CD4-positive, alpha-beta T cell treated with Interleukin-6 for 4 hours (primary cell): ENCODE data around the gene RBPJ.
"Not testable (repeated sequence)": the region's sequence is repeated elsewhere in the genome, so short reads cannot be mapped to it uniquely, and the experiment has no call there.

Experiments used
- DNase-seq: peaks from one replicate; pipeline ENCODE4 v3.0.0-alpha.2; 2020; ENCODE audit warnings: mixed read lengths

RBPJ gene

DNA sequence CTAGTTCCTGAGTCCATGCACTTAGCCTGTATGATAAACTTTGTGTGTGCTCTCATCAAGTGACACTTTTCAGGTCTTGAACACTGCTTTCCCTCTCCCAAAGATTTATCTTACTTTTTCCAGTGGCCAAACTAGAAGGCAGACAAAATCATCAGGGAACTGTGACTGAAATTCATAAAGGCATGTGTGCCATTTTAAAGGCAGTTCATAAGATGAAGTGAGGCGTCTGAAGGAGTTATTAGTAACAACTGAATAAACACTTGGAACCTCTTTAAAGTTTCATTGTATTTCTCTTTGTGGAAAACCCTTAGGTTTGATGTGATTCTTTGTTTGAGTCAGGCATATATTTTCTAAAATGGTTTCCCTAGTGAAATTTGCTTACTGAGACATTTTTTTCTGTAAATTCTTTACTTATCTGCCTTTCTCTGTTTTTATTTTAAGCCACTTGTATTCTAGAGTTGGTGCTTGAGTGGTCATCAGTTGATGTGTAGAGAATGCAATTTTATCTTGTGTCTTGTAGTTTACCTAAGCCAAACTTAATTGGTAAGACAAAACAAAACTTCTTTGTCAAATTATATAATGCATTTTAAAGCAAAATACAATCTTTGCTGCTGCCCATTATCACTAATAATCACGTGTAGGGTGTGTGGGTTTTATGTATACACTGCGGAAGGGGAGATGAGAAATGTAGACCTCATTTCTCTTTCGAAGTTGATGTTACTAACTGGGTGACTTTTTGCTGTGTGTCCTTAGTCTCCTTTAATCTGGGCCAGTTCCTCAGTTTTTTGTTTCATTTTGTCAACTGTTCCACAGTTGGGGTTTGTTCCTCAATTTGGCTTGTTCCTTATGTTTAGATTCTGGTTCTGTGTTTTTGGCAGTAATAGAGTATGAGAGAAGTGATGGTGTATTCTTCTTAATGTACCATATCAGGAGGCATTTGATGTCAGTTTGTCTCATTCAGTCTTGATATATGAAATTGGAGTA, 56.8 kb downstream of the RBPJ start:
- no peak for DNase-seq

DNA sequence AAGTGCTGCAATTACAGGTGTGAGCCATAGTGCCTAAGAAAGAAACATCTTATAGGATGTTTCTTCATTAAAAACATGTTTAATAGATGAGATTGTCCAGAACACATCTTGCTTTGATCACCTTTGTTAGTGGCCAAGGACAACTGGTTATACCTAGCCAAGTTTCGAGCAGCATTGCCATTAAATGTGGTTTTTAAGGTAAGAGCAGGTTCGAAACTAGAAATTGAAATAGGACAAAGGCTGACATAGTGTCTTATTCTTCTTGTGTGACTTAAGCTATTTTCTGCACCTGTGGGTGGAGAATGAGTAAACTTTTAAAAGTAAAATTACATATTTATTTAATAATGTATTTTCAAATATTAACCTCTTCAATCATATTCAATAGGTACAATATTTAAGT, 59.0 kb downstream of the RBPJ start:
- no peak for DNase-seq

DNA sequence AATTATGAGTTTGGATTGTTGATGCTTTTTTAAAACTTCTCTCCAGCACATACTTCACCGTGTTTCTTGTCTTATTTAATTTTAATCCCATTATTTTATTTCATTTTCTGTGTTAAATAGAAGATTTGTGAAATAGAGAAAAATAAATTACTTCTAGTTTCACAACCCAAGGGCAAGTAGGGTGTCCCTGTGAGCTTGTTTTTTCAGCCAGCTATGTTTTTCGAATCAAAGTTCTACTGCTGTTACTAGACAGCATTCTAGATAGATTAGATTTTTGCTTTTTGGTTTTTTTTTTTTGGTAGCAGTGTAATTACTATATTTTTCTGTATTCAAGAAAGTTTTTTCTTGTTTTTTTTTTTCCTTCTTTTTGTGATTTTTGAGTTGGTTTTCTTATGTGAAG, 59.9 kb downstream of the RBPJ start:
- no peak for DNase-seq

DNA sequence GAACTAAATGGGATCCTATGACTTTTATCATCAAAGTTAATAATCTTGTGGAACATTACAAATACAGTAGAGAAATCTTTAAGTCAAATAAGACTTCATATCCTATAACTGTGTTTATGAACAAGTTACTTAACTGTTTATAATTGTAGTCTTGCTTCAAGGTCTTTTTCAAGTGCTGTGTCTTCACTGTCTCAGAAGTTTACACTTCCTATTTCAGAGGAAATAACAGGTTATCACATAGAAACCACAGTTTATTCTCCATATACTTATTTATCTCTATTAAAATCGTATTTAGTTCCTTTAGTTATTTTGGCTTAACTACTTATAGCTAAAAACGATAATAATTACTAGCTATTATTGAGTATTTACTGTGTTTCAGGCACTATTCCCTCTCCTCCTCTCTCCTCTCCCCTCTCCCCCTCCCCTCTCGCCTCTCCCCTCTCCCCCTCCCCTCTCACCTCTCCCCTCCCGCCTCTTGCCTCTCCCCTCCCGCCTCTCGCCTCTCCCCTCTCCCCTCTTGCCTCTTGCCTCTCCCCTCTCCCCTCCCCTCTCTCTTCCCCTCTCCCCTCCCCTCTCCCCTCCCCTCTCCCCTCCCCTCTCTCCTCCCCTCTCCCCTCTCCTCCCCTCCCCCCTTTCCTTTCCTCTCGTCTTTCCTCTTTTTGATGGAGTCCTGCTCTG, 63.7 kb downstream of the RBPJ start:
- no peak for DNase-seq

DNA sequence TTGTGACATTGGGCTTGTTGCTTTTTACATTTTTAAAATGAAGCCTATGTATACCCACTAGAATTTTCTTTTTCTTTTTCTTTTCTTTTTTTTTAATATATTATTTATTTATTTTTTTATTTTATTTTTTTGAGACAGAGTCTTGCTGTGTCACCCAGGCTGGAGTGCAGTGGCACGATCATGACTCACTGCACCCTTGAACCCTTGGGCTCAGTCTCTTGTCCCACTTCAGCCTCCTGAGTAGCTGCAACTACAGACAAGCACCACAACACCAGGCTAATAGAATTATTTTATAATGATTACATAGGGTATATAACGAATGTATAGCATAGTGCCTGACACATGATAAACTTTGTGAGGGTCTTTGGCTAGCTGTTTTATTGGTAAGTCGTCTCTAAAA, 64.9 kb downstream of the RBPJ start:
- no peak for DNase-seq

DNA sequence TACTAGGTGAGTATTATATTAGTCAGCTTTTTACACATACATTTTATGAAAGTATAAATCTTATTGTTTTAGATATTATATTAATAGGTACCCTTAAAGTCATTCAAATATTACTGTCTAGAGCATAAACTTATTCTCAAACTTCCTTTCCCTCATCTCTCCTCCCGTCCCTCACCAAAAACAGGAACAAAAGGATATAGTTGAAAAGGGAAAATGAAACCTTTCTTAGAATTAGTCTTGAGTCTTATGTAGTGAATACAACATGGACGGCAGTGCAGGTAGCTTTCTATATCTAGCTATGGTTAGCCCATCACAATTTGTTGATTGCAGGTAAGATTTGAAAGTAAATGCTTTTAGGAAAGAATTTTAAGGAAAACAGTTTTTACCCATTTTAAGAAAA, 65.6 kb downstream of the RBPJ start:
- no peak for DNase-seq

DNA sequence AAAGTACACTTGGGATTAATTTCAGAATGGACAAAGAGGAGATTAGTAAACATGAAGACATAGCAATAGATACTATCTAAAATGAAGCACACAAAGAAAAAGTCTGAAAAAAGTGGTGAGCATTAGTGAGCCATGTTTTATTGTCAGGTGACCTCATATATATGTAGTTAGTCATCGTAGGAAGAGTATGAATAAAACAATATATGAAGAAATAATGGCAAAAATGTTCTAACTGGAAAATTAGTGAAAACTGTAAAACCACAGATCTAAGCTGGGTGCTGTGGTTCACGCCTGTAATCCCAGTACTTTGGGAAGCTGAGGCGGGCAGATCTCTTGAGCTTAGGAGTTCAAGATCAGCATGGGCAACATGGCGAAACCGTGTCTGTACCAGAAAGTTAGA, 67.9 kb downstream of the RBPJ start:
- no peak for DNase-seq

DNA sequence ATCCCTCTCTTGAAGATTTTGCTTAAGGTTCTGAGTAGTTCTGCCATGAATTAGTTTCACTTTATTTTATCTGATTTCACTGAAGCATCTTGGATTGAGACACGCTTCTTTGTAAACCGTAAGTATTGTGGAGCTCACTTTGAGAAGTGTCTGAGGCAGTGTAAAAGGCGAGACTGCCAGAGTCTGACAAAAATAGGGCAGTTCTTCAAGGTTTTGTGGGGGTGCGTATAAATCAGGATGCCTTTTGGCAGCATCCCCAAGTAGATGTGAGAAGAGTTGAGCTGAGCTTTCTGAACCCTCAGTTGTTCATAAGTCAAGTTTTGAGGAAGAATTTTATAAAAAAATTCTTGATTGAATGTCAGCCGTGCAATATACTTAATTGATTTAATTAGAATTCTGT, 76.3 kb downstream of the RBPJ start:
- DNase-seq, result no peak

DNA sequence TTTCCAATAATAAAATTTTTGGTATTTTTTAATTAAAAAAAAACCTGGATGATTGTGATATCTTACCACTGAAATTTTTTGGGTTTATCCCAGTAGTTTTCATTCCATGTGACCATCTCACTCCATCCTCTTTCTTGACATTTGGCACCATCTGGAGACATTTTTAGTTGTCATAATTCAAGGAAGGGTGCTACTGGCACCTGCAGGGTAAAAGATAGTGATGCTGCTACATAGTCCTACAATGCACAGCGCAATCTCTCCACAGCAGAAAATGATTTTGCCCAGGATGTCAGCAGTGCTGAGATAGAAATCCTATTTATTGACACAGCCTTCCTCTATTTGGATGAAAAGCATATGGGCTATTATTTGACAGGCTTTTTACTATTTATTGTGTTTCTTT, 79.3 kb downstream of the RBPJ start:
- no peak for DNase-seq

DNA sequence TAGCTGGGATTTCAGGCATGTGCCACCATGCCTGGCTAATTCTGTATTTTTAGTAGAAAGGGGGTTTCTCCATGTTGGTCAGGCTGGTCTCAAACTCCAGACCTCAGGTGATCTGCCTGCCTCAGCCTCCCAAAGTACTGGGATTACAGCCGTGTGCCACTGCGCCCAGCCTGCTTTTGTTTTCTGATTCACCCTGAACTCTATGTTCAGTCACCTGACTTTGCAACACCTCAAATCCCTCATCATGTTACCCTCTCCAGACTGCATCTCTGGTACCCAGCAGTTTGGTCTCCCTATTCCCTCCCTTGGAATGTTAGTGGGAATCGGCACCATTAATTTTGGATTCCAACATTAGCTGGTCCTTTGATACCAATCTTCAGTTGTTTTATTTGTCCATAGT, 81.2 kb downstream of the RBPJ start:
- not testable (repeated sequence) for DNase-seq

DNA sequence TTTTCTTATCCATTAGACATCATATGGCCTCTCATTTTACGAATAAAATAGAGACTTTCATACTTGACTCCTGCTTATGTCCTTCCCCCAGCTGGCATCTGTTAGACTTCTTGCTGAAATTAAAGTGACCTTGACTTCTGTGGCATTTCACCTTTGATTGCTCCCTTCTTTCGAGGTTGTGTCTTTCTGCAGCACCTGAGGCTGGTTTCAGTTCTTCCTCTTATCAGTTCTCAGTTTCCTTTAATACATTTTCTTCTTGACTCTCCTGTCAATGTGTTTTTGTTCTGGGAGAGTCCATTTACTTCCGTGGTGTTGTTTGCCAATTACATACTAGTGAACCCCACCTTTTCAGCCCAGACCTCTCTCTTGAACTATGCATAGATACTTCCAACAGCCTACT, 81.6 kb downstream of the RBPJ start:
- no peak for DNase-seq

DNA sequence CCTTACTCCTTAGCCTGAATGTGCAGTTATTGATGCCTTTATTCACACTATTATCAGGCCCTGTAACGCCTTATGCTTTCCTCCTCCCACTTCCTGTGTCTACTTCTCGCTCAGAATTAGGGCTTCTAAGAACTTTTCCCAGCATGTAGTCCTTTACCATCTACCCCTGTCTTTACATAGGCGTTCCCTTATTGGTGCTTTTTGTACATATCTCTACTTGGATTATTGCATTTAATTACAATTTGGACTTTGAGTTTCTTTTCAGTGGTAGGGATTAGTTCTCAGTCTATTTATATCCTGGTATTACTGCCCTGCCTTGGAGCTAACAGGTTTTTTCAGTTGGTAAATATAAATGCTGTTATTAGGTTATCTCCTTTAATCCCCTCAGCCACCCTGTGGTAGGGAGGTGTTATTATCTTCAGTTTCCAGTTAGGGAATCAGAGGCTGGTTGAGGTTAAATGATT, 84.0 kb downstream of the RBPJ start:
- DNase-seq, result no peak

DNA sequence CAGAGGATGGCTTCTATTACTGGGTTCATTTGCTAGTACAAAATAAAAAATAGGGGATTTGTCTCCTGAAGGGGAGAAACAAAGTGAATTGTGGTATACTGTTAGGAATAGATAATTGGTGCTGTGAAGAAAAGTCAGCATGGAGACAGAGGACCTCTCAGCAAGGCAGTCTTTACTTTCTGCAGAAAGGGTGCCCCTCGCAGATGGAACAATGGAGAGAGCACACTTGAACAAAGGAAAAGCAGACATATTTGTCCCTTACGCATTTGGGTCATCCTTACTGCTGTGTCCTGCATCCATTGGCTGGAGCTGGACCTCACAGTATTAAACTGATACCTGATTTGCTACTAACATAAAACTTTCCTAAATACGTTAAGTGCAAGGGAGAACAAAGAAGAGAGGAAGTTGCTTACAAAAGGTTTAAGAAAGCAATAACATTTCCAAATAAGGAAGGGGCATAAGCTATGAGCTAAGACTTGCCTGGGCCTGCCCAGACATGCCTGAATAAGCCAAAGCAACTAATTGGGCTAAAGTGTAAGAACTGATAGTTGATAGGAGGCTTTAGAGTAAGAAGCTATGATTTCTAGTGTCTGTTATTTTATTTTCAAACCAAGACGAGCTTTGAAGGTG, 85.6 kb downstream of the RBPJ start:
- no peak for DNase-seq

DNA sequence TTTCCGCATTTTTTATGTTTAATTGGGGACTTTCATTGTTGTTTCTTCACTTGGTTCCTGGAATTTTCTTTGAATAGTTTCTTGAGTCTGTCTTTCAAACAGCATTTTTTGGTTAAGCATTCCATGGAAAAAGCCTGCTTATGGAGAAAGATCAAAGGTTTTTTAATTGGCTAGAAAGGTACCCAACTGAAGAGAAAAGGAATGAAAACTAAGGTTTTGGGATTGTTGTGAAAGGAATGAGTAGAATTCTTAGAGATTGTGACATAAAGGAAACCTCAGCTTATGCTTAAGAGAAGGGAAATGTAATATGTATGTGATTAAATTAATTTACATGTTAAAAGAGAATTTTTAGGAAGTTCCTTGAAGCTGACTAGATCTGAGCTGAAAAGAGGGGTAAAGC, 86.7 kb downstream of the RBPJ start:
- DNase-seq, result no peak

DNA sequence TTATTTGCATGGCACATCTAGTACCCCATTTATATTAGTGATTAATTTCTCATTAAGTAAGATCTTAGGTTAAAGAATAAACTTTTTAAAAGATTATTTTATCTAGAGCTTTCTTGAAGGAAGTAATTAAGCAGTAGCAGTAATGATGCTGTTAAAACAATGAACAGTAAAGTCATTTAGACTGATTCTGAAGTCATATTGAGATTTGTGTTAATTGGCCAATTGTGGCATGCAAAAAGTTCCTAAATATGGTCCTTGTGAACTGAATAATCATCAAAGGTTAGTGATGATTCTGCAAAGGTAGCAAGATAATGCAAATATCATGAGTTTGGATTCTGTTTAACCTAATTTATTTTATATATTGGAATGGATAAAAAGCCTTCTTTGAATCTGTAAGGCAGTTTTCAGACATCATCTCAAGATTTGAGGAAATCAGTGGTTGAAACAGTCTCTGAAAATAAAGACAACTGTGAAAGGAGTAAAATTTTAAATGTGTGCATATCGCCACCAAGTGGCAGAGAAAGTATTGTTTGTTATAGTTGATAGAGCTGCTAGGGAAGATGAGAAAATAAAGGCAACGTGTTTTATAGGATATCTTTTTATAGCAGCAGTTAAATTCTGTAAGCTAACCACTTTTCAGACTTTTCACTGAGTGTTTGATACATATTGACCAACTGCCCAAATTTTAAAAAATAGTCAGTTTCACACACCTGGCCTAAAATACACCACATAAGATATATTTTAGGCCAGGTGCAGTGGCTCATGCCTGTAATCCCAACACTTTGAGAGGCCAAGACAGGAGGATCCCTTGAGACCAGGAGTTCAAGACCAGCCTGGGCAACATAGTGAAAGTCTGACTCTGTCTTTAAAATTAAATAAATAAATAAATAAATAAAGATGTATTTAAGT, 89.8 kb downstream of the RBPJ start:
- DNase-seq, result peak; percentile 45

DNA sequence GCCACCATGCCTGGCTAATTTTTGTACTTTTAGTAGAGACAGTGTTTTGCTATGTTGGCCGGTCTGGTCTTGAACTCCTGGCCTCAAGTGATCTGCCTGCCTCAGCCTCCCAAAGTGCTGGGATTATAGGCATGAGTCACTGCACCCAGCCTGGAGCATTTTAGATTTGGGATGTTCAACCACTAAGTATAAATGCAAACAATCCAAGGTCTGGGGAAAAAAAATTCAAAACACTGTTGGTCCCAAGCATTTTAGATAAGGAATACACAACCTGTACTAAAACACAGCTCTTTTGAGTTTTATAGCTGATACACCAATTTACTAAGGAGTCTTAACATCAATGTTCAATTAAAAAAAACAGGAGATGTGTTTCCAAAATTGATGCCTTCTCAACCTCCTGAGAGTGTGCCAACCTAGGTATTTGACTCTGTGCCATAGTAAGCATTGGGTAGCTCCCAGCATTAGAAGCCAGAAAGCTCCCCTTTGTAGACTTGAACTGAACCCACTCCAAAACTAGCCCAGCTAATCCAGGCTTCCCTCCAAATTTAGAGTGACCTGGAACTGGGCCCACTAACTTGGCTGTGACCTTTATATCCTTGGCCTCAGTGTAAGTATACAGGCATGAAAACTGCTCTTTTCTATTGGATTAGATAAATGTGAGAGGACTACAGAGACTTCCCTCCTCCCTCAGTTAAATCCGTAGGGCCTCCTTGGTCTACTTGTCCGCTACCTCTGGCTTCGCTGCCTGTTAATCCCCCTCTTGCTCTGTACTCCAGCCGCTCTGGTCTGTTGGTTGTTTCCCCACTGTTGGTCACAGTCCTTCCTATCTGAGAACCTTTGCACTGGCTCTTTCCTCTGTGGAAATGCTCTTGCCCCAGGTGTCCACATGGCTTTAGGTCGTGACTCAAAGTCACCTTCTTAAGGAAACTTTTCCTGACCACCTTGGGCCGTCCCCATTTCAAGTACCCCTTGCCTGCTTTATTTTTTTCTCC, 91.9 kb downstream of the RBPJ start:
- no peak for DNase-seq

DNA sequence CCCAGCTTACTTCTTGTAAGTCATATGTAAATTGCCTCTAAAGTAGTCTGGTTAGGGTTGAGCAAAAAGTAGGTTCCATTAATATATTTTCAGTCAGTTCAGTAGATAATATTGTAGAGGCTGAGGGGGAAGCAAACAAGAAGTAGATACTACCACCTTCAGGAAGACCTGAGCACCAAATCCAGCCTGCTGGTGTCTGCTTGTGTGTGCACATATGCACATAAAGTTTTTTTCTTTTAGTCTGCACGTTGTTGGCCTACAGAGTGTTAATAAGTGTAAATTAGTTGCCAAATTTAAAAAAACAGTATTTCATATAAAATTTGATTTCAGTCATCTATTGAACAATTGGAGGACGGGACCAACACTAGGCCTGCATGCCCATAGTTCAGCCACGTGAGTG, 92.8 kb downstream of the RBPJ start:
- DNase-seq, result no peak

DNA sequence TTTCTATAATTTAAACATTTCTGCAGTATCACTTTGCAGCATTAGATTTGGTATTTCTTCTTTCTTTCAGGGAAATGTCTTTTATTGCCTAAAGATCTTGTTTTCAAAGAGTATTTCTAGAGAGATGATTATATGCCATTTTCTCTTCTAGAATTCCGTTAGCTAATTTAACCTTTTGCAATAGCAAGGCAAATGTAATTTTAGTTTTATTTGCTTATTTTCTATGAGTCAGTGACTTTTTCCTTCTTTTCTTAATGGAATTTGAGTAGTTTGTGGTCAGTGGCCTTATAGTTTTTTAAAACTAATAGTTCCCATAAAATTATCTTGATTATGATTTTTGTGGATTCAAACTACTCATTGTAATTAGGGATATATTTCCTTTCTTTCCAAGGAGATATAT, 97.3 kb downstream of the RBPJ start:
- DNase-seq, result no peak

DNA sequence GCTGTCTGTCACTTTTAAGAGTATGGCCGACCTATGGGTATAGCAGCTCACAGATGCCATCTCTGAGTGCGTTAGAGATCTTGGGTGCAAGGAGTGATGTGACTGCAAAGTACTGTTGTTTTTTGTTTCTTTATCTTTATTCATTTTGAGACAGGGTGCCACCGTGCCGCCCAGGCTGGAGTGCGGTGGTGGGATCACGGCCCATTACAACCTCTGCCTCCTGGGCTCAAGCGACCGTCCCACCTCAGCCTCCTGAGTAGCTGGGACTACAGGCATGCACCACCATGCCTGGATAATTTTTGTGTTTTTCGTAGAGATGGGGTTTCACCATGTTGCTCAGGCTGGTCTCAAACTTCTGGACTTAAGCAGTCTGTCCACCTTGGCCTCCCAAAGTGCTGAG, 98.0 kb downstream of the RBPJ start:
- no peak for DNase-seq

DNA sequence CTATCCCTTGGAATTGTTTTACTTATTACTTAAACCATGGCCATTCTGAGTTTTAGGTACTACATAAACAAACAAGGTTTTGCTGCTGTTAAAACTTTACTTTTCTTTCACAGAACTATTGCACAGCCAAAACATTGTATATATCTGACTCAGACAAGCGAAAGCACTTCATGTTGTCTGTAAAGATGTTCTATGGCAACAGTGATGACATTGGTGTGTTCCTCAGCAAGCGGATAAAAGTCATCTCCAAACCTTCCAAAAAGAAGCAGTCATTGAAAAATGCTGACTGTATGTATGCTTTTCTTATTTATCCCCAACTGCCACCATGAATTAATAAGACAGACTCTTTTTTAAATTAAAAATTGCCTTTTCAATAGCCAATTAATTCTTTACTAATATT, 99.6 kb downstream of the RBPJ start:
- no peak for DNase-seq

DNA sequence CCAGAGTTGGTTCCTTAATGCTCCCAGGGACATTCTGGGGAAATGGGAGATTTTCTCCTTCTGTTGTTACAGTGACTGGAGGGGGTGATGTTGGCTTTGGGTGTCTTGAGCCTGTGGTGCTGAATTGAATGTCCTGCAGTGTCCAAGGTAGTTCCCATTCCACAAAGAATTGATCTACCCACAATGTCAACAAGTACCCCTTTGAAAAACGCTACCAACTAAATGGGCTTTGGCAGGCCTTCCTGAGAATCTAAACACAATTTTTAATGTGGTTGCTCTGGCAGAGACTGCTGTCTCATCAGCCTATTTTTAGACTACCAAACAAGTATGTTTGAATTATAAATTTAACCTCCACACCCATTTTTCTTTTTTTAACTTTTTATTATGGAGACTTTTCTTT, 100.1 kb downstream of the RBPJ start:
- no peak for DNase-seq
